Activated B cell treated with CpG ODN at 0.5 μM for 24 hours (primary cell): Measurements from ENCODE around the gene MB. TPM values are rescaled to one million over a fixed set of nuclear protein-coding genes. Genes with fewer than 3 reads are reported as not detected.
"Not testable (repeated sequence)": the region's sequence is repeated elsewhere in the genome, so short reads cannot be mapped to it uniquely, and the experiment has no call there.

Source experiments
- ATAC-seq: fragments of 200-7000 bp; cut with Tn5 transposase; one replicate; pipeline ENCODE4 v1.10.0; 2021; ENCODE audit warnings: low read depth, mild to moderate bottlenecking, moderate library complexity
- CTCF ChIA-PET: fragments of 350-600 bp; sonication (Branson Sonifier 250); formaldehyde crosslinking; loops from one replicate; lab custom pipeline; 2021; ENCODE audit warnings: antibody characterized with exemption; lab: Charles Lee
- POLR2A ChIA-PET: fragments of 350-600 bp; sonication (Branson Sonifier 250); formaldehyde crosslinking; loops from one replicate; lab custom pipeline; 2021; ENCODE audit warnings: antibody characterized with exemption; lab: Charles Lee
- DNase-seq: peaks from one replicate; pipeline ENCODE4 v3.0.0; 2022
- H3K27ac Mint-ChIP-seq: one replicate; pipeline ENCODE4 v1.8.0; 2020; ENCODE audit warnings: mixed read lengths
- H3K27me3 Mint-ChIP-seq: one replicate; pipeline ENCODE4 v1.8.0; 2021; ENCODE audit warnings: mixed read lengths
- H3K36me3 Mint-ChIP-seq: one replicate; pipeline ENCODE4 v1.8.0; 2021; ENCODE audit warnings: low read depth, mixed read lengths
- H3K4me1 Mint-ChIP-seq: one replicate; pipeline ENCODE4 v1.8.0; 2021; ENCODE audit warnings: mixed read lengths
- H3K4me3 Mint-ChIP-seq: one replicate; pipeline ENCODE4 v1.8.0; 2020; ENCODE audit warnings: mild to moderate bottlenecking, mixed read lengths
- H3K9me3 Mint-ChIP-seq: one replicate; pipeline ENCODE4 v1.8.0; 2020; ENCODE audit warnings: mixed read lengths
- intact Hi-C: fragments of 100-400 bp; cut with micrococcal nuclease; formaldehyde crosslinking; loops from one replicate; pipeline ENCODE4 v1.15.1; 2024
- total RNA-seq: library from RNA; stranded (reverse); gene quantifications from 2 replicates; pipeline ENCODE4 v1.2.3, GENCODE V29; 2022
- TF ChIP-seq, protein P1 (sequence below): fragments of 200-600 bp; IDR thresholded peaks from one replicate; pipeline ENCODE4 v1.8.0; 2022; ENCODE audit warnings: antibody characterized with exemption, mild to moderate bottlenecking

MB gene
- not detected in 2 replicates for total RNA-seq

- H3K27me3 Mint-ChIP-seq = peaks cover 6% of the 10 kb centered on the region
- H3K36me3 Mint-ChIP-seq = no peaks in the 10 kb centered on the region
- CTCF ChIA-PET = no interaction called here
- no peak within 1 kb of the TSS for H3K27ac Mint-ChIP-seq
- no peak within 1 kb of the TSS for H3K4me3 Mint-ChIP-seq
- intact Hi-C loops = no loop called here
- H3K4me1 Mint-ChIP-seq = peaks cover 2% of the 10 kb centered on the region
- H3K9me3 Mint-ChIP-seq = no peaks in the 10 kb centered on the region
- no peak for ATAC-seq
- POLR2A ChIA-PET = no interaction called here
- TF ChIP-seq, protein P1, sequence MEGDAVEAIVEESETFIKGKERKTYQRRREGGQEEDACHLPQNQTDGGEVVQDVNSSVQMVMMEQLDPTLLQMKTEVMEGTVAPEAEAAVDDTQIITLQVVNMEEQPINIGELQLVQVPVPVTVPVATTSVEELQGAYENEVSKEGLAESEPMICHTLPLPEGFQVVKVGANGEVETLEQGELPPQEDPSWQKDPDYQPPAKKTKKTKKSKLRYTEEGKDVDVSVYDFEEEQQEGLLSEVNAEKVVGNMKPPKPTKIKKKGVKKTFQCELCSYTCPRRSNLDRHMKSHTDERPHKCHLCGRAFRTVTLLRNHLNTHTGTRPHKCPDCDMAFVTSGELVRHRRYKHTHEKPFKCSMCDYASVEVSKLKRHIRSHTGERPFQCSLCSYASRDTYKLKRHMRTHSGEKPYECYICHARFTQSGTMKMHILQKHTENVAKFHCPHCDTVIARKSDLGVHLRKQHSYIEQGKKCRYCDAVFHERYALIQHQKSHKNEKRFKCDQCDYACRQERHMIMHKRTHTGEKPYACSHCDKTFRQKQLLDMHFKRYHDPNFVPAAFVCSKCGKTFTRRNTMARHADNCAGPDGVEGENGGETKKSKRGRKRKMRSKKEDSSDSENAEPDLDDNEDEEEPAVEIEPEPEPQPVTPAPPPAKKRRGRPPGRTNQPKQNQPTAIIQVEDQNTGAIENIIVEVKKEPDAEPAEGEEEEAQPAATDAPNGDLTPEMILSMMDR = no peak
- DNase-seq = no peak
Observed at GRCh38 chr22:35617137-35617755, at the start of gene MB. Gene MB, minus strand, starts transcription at chr22:35617329. Its CDS starts 72 bp downstream, at chr22:35617257.

GRCh38 chr22:35666699-35667098 is 49.6 kb upstream of the MB start:
- intact Hi-C loops, H3K27ac Mint-ChIP-seq, ATAC-seq, H3K27me3 Mint-ChIP-seq, CTCF ChIA-PET, H3K4me3 Mint-ChIP-seq, H3K9me3 Mint-ChIP-seq, DNase-seq, POLR2A ChIA-PET: not testable (repeated sequence)
- Mint-ChIP-seq H3K4me1 (peaks cover 19% of the 10 kb centered on the region), H3K36me3 (peaks cover 33% of the 10 kb centered on the region)

DNA sequence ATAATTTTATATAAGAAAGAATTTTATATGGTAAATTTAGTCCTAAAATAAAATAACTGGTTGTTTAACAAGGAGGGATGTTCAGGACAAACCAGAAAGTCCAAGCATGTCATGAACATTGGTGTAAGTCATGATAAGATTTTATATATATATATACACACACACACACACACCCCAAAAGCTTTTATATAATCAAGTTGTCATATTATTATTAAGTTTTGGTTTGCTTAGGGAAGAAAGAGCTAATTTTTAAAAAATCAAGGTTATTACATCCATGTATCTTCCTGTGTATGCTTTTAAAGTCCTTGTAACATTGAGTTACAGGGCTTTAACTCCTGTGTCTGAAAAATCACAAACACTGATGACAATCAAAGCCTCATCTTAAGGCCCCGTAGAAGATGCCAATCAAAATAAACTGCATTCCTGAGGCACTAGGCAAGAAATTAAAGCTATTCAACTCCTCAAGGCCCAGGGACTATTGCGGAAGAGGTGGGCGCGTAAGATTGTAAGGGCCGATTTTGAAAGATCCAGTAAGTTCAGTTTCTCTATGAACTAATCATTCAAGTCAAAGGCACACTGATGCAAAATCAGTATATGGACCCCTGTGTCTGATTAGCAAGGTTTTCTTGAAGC is 47.9 kb upstream of the MB start:
- TF ChIP-seq, protein P1 = no peak
- Mint-ChIP-seq H3K36me3 (peaks cover 39% of the 10 kb centered on the region), H3K27ac (no peak overlapping the region), H3K27me3 (no peaks in the 10 kb centered on the region), H3K9me3 (peaks cover 3% of the 10 kb centered on the region), H3K4me3 (no peak overlapping the region), H3K4me1 (peaks cover 35% of the 10 kb centered on the region)
- ChIA-PET POLR2A (interaction anchor here (0.6 to 1.0 kb wide), 2 partner anchors 17 to 197 kb away, joined by 3 to 4 read pairs; partner anchors contain the start of gene APOL6), CTCF (no interaction called here)
- intact Hi-C loops = no loop called here
- ATAC-seq = no peak
- no peak for DNase-seq

- Mint-ChIP-seq H3K9me3 (peaks cover 3% of the 10 kb centered on the region), H3K27ac (no peak overlapping the region), H3K36me3 (peaks cover 52% of the 10 kb centered on the region), H3K4me3 (peak overlapping the region; percentile 12), H3K4me1 (peaks cover 40% of the 10 kb centered on the region), H3K27me3 (no peaks in the 10 kb centered on the region)
- ChIA-PET CTCF (no interaction called here), POLR2A (no interaction called here)
- DNase-seq (no peak), ATAC-seq (no peak)
- intact Hi-C loops = no loop called here
- TF ChIP-seq, protein P1 = no peak
Observed at GRCh38 chr22:35663371-35663770, 46.2 kb upstream of the MB start.

DNA sequence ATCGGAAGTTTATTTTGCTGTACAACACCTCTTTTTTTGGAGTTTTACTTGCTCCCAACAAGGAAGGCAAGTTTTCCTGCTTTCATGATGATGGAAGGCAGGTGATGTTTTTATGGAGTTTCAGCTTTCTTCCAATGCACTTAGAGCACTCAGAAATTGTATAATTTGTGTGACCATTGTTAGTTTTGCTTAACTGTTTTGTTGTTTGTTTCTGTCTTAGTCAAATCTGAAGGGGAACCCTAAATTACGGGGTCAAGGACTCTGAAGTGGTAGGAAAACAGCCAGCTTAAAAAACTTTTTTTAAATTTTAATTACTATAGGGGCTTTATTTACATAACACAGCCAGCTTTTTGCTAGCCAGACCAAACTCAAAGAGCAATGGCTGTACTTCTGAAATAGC is 45.8 kb upstream of the MB start:
- ChIA-PET POLR2A (no interaction called here), CTCF (no interaction called here)
- DNase-seq (no peak), ATAC-seq (no peak)
- peaks cover 40% of the 10 kb centered on the region for H3K4me1 Mint-ChIP-seq
- no peaks in the 10 kb centered on the region for H3K27me3 Mint-ChIP-seq
- H3K4me3 Mint-ChIP-seq = no peak overlapping the region
- intact Hi-C loops = no loop called here
- TF ChIP-seq, protein P1 = no peak
- H3K27ac Mint-ChIP-seq = no peak overlapping the region
- H3K9me3 Mint-ChIP-seq = peaks cover 3% of the 10 kb centered on the region
- peaks cover 53% of the 10 kb centered on the region for H3K36me3 Mint-ChIP-seq
